ENCODE data around the gene CMPK1.

GRCh38 chr1:47407481-47407880, 73.9 kb downstream of the CMPK1 start:
- TF ChIP-seq EZH2phosphoT487 (IDR thresholded peaks at IDR 0.05; ENCODE audit: low read depth, severe bottlenecking, unreplicated experiment) (no peak), EZH2 (IDR thresholded peaks at IDR 0.05; ENCODE audit: borderline replicate concordance) (no peak), CTCF (IDR thresholded peaks at IDR 0.05; ENCODE audit: poor library complexity) (no peak)

Measured in hepatocyte (in vitro differentiated cells).